ENCODE data around the gene VWA7.

The VWA7 gene

GRCh38 chr6:31784098-31784925, 7.2 kb upstream of the VWA7 start:
- ChIA-PET POLR2A (no interaction called here), CTCF (interaction anchor here (0.8 to 1.7 kb wide), 6 partner anchors 11 to 46 kb away, joined by 3 to 9 read pairs (median 3); partner anchors contain the start of gene LSM2)
- no peaks in the 10 kb centered on the region for H3K9me3 ChIP-seq (ENCODE audit: control extremely low read depth in 1 of 5, control insufficient read depth in 4 of 5, insufficient read depth in 2 of 5, low read depth in 1 of 5, low read length in 4 of 5)
- no peak overlapping the region for H3K4me3 ChIP-seq (ENCODE audit: control insufficient read depth in 1 of 7, extremely low read depth in 1 of 7, insufficient read depth in 4 of 7, low read depth in 2 of 7, low read length in 6 of 7)
- DNase-seq, result no peak
- no peaks in the 10 kb centered on the region for H3K4me1 ChIP-seq (ENCODE audit: control extremely low read depth in 1 of 4, control insufficient read depth in 4 of 4, insufficient read depth in 4 of 4, low read length in 3 of 4)
- H3K27ac ChIP-seq (ENCODE audit: insufficient read depth in 1 of 2, low read depth in 1 of 2, low read length in 2 of 2, poor library complexity in 1 of 2, severe bottlenecking in 2 of 2), result no peak overlapping the region
- WGBS (ENCODE audit: insufficient coverage), result 97% methylated on average over 12 of the region's 15 CpGs
- peaks cover 7 to 70% (median 58%) of the 10 kb centered on the region in 4 experiments for H3K36me3 ChIP-seq (ENCODE audit: control insufficient read depth in 4 of 4, insufficient read depth in 4 of 4, low read length in 3 of 4)
- H3K27me3 ChIP-seq (replicated peaks in 2 of 5; ENCODE audit: control insufficient read depth in 4 of 5, insufficient read depth in 5 of 5, low read length in 4 of 5), result no peaks in the 10 kb centered on the region

GRCh38 chr6:31782126-31782855, 5.2 kb upstream of the VWA7 start:
- Histone ChIP-seq H3K27me3 (replicated peaks in 2 of 5; ENCODE audit: control insufficient read depth in 4 of 5, insufficient read depth in 5 of 5, low read length in 4 of 5) (no peaks in the 10 kb centered on the region), H3K9me3 (ENCODE audit: control extremely low read depth in 1 of 5, control insufficient read depth in 4 of 5, insufficient read depth in 2 of 5, low read depth in 1 of 5, low read length in 4 of 5) (no peaks in the 10 kb centered on the region), H3K4me1 (ENCODE audit: control extremely low read depth in 1 of 4, control insufficient read depth in 4 of 4, insufficient read depth in 4 of 4, low read length in 3 of 4) (peaks cover 0 to 9% (median 4%) of the 10 kb centered on the region in 4 experiments), H3K36me3 (ENCODE audit: control insufficient read depth in 4 of 4, insufficient read depth in 4 of 4, low read length in 3 of 4) (peaks cover 9 to 76% (median 65%) of the 10 kb centered on the region in 4 experiments), H3K27ac (ENCODE audit: insufficient read depth in 1 of 2, low read depth in 1 of 2, low read length in 2 of 2, poor library complexity in 1 of 2, severe bottlenecking in 2 of 2) (no peak overlapping the region), H3K4me3 (ENCODE audit: control insufficient read depth in 1 of 7, extremely low read depth in 1 of 7, insufficient read depth in 4 of 7, low read depth in 2 of 7, low read length in 6 of 7) (no peak overlapping the region)
- ChIA-PET CTCF (interaction anchor here (1.0 to 2.6 kb wide), 2 partner anchors 9 to 86 kb away, joined by 3 to 9 read pairs; no protein-coding TSS in a partner anchor), POLR2A (no interaction called here)
- WGBS (ENCODE audit: insufficient coverage), result 94% methylated on average over 31 of the region's 32 CpGs
- DNase-seq, result no peak

- WGBS (ENCODE audit: insufficient coverage), result 96% methylated on average over 20 of the region's 23 CpGs
- H3K27me3 ChIP-seq (replicated peaks in 2 of 5; ENCODE audit: control insufficient read depth in 4 of 5, insufficient read depth in 5 of 5, low read length in 4 of 5), result no peaks in the 10 kb centered on the region
- H3K27ac ChIP-seq (ENCODE audit: insufficient read depth in 1 of 2, low read depth in 1 of 2, low read length in 2 of 2, poor library complexity in 1 of 2, severe bottlenecking in 2 of 2), result no peak overlapping the region
- DNase-seq, result no peak
- ChIA-PET CTCF (interaction anchor here (1.6 to 2.6 kb wide), 2 partner anchors 10 to 70 kb away, joined by 3 to 9 read pairs; no protein-coding TSS in a partner anchor), POLR2A (no interaction called here)
- peaks cover 0 to 17% (median 12%) of the 10 kb centered on the region in 4 experiments for H3K4me1 ChIP-seq (ENCODE audit: control extremely low read depth in 1 of 4, control insufficient read depth in 4 of 4, insufficient read depth in 4 of 4, low read length in 3 of 4)
- H3K36me3 ChIP-seq (ENCODE audit: control insufficient read depth in 4 of 4, insufficient read depth in 4 of 4, low read length in 3 of 4), result peaks cover 9 to 74% (median 64%) of the 10 kb centered on the region in 4 experiments
- no peak overlapping the region for H3K4me3 ChIP-seq (ENCODE audit: control insufficient read depth in 1 of 7, extremely low read depth in 1 of 7, insufficient read depth in 4 of 7, low read depth in 2 of 7, low read length in 6 of 7)
- H3K9me3 ChIP-seq (ENCODE audit: control extremely low read depth in 1 of 5, control insufficient read depth in 4 of 5, insufficient read depth in 2 of 5, low read depth in 1 of 5, low read length in 4 of 5), result no peaks in the 10 kb centered on the region
Observed at GRCh38 chr6:31781244-31782125, 4.4 kb upstream of the VWA7 start.

- peaks cover 9 to 73% (median 62%) of the 10 kb centered on the region in 4 experiments for H3K36me3 ChIP-seq (ENCODE audit: control insufficient read depth in 4 of 4, insufficient read depth in 4 of 4, low read length in 3 of 4)
- H3K4me1 ChIP-seq (ENCODE audit: control extremely low read depth in 1 of 4, control insufficient read depth in 4 of 4, insufficient read depth in 4 of 4, low read length in 3 of 4), result peaks cover 0 to 24% (median 17%) of the 10 kb centered on the region in 4 experiments
- no peaks in the 10 kb centered on the region for H3K9me3 ChIP-seq (ENCODE audit: control extremely low read depth in 1 of 5, control insufficient read depth in 4 of 5, insufficient read depth in 2 of 5, low read depth in 1 of 5, low read length in 4 of 5)
- H3K4me3 ChIP-seq (ENCODE audit: control insufficient read depth in 1 of 7, extremely low read depth in 1 of 7, insufficient read depth in 4 of 7, low read depth in 2 of 7, low read length in 6 of 7), result no peak overlapping the region
- no peaks in the 10 kb centered on the region for H3K27me3 ChIP-seq (replicated peaks in 2 of 5; ENCODE audit: control insufficient read depth in 4 of 5, insufficient read depth in 5 of 5, low read length in 4 of 5)
- ChIA-PET POLR2A (no interaction called here), CTCF (interaction anchor here (0.7 to 2.6 kb wide), 4 partner anchors 11 to 69 kb away, joined by 3 to 9 read pairs (median 3); no protein-coding TSS in a partner anchor)
- 97% methylated on average over 15 of the region's 20 CpGs for WGBS (ENCODE audit: insufficient coverage)
- DNase-seq, result no peak
- no peak overlapping the region for H3K27ac ChIP-seq (ENCODE audit: insufficient read depth in 1 of 2, low read depth in 1 of 2, low read length in 2 of 2, poor library complexity in 1 of 2, severe bottlenecking in 2 of 2)
Observed at GRCh38 chr6:31780507-31781243, 3.5 kb upstream of the VWA7 start.

GRCh38 chr6:31779908-31780307, 2.8 kb upstream of the VWA7 start:
- WGBS (ENCODE audit: insufficient coverage), result 99% methylated on average over 9 of the region's 10 CpGs
- H3K27ac ChIP-seq (ENCODE audit: insufficient read depth in 1 of 2, low read depth in 1 of 2, low read length in 2 of 2, poor library complexity in 1 of 2, severe bottlenecking in 2 of 2), result no peak overlapping the region
- CTCF ChIA-PET, result interaction anchor here (0.7 to 2.6 kb wide), 5 partner anchors 10 to 54 kb away, joined by 3 to 9 read pairs (median 3); no protein-coding TSS in a partner anchor
- peaks cover 8 to 66% (median 56%) of the 10 kb centered on the region in 4 experiments for H3K36me3 ChIP-seq (ENCODE audit: control insufficient read depth in 4 of 4, insufficient read depth in 4 of 4, low read length in 3 of 4)
- no peaks in the 10 kb centered on the region for H3K27me3 ChIP-seq (replicated peaks in 2 of 5; ENCODE audit: control insufficient read depth in 4 of 5, insufficient read depth in 5 of 5, low read length in 4 of 5)
- DNase-seq, result no peak
- POLR2A ChIA-PET, result no interaction called here
- no peaks in the 10 kb centered on the region for H3K9me3 ChIP-seq (ENCODE audit: control extremely low read depth in 1 of 5, control insufficient read depth in 4 of 5, insufficient read depth in 2 of 5, low read depth in 1 of 5, low read length in 4 of 5)
- peaks cover 0 to 27% (median 17%) of the 10 kb centered on the region in 4 experiments for H3K4me1 ChIP-seq (ENCODE audit: control extremely low read depth in 1 of 4, control insufficient read depth in 4 of 4, insufficient read depth in 4 of 4, low read length in 3 of 4)
- no peak overlapping the region for H3K4me3 ChIP-seq (ENCODE audit: control insufficient read depth in 1 of 7, extremely low read depth in 1 of 7, insufficient read depth in 4 of 7, low read depth in 2 of 7, low read length in 6 of 7)

All from common myeloid progenitor, CD34-positive (primary cell).